ENCODE data around the gene CDC25C.

The CDC25C gene

DNA sequence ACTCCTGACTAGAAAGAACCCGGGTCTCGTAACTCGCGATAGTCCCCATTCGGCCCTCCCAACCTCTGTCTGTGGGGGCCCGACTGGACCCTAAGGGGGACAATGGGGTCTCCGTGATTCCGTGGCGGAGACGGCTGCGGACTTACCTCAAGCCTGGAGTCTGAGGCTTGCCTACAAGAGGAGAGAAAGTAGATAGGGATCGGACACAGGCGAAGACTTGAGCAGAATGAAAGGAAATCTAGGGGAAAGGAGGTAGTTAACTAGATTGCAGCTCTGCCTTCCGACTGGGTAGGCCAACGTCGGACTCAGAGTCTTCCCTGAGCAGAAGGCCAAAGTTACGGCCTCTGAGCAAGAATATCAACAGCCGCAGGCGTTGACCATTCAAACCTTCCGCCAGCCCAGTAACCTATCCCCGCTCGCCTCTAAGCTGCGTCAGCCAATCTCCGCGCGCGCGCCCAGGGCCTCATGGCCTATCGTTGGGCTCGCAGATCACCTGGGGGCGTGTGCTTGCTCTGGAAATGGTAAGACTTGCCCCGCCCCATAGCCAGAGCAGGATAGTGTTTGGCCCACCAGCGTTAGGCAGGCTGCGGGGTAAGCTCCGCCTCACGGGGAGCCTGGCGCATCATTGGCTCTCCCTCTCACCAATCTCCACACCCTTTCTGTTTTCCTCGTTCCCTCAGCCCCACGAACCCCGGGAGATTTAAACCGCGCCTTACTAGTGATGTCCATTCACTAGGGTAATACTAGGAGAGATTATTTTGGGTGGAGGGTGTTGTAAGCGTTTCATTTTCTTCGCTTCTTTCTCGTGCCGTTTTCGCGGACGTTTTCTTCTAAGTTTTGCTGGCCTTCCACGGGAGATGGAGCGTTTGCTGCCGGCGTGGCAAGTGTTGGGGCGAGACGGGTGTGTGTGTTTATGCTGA is at the start of gene CDC25C:
TSS of gene CDC25C (minus strand) at position 356 of the 920 bp plus-strand sequence. CDS start 624 bp downstream, outside the sequence.
- Mint-ChIP-seq H3K4me3 (peak within 1 kb of the TSS; percentile 86 to 93), H3K36me3 (no peaks in the 10 kb centered on the region), H3K4me1 (peaks cover 7 to 22% of the 10 kb centered on the region in 2 donors), H3K9me3 (no peaks in the 10 kb centered on the region), H3K27me3 (no peaks in the 10 kb centered on the region), H3K27ac (peak within 1 kb of the TSS; percentile 63)
- peak; percentile 96 for DNase-seq
- ATAC-seq (replicated peaks) = peak; percentile 100

DNA sequence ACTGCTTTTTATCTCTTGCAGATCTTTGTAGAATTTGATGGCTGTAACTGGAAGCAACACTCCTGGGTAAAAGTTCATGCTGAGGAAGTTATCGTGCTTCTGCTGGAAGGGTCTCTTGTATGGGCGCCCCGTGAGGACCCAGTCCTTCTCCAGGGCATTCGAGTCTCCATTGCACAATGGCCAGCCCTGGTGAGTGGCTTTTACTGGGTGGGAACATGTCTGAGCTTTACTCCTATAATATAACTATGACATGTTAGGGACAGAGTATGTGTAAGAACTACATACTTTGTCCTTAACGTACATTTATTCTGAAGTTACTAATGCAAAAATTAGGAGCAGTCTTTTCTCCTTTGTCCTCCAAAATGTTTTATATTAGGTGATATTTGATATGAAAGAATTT is 41.0 kb upstream of the CDC25C start:
- Mint-ChIP-seq H3K36me3 (peaks cover 20 to 25% of the 10 kb centered on the region in 2 donors), H3K27ac (no peak overlapping the region), H3K4me3 (no peak overlapping the region), H3K4me1 (peaks cover 15 to 38% of the 10 kb centered on the region in 2 donors), H3K9me3 (no peaks in the 10 kb centered on the region), H3K27me3 (no peaks in the 10 kb centered on the region)
- ATAC-seq (replicated peaks) = no peak
- no peak for DNase-seq

DNA sequence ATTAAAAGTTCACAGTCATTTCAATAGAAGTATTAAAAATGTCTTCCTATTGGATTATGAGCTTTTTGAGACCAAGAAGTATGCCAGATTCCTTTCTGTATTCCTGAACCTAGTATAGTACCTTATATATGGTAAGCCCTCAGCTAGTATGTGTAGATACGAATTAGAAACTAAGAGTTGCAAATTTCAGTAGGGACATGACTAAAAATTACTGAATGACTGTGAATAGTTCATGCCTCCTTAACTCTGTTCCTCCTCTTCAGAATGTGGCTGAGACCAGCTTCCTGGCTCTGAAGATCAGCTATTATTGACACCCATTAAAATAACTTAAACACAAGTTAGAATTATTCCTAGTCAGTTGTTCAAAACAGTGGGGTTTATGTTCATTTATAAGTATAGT is 40.6 kb upstream of the CDC25C start:
- Mint-ChIP-seq H3K9me3 (no peaks in the 10 kb centered on the region), H3K4me3 (no peak overlapping the region), H3K36me3 (peaks cover 16 to 20% of the 10 kb centered on the region in 2 donors), H3K27me3 (no peaks in the 10 kb centered on the region), H3K4me1 (peaks cover 15 to 38% of the 10 kb centered on the region in 2 donors), H3K27ac (no peak overlapping the region)
- ATAC-seq (replicated peaks) (peak; percentile 49 to 59), DNase-seq (no peak)

DNA sequence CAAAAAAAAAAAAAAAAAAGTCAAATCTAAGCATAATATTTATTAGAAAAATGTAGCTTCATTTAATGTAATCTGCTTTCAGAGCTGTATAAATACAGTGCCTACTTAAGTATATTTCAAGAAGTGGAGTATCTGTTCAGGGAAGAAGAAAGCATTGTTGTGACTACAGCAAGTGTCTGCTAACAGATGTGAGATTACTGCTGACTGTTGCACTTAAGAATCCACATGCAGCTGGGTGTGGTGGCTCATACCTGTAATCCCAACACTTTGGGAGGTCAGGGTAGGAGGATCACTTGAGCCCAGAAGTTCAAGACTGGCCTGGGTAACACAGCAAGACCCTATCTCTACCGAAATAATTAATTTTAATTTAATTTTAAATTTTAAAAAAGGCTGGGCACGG is 39.9 kb upstream of the CDC25C start:
- no peak for DNase-seq
- Mint-ChIP-seq H3K27ac (no peak overlapping the region), H3K9me3 (no peaks in the 10 kb centered on the region), H3K27me3 (no peaks in the 10 kb centered on the region), H3K36me3 (peaks cover 12 to 15% of the 10 kb centered on the region in 2 donors), H3K4me3 (no peak overlapping the region), H3K4me1 (peaks cover 18 to 45% of the 10 kb centered on the region in 2 donors)
- ATAC-seq (replicated peaks) = no peak

DNA sequence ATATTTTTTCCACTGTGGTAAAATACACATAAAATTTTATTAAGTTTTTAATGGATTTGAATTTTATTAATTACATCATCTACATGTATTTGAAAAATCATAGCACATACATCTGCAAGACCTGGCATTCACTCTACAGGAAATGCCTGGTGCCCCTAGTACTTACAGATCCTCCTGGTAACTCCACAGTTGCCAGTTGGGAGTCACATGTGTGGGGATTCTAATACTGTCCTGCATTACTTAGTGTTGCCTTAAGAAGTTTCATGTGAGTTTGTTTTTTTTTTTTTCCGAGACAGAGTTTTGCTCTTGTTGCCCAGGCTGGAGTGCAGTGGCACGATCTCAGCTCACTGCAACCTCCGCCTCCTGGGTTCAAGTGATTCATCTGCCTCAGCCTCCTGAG is 38.9 kb upstream of the CDC25C start:
- Mint-ChIP-seq H3K9me3 (no peaks in the 10 kb centered on the region), H3K36me3 (peaks cover 10 to 17% of the 10 kb centered on the region in 2 donors), H3K27me3 (no peaks in the 10 kb centered on the region), H3K4me1 (peaks cover 20 to 51% of the 10 kb centered on the region in 2 donors), H3K4me3 (no peak overlapping the region), H3K27ac (no peak overlapping the region)
- ATAC-seq (replicated peaks) (no peak), DNase-seq (no peak)

DNA sequence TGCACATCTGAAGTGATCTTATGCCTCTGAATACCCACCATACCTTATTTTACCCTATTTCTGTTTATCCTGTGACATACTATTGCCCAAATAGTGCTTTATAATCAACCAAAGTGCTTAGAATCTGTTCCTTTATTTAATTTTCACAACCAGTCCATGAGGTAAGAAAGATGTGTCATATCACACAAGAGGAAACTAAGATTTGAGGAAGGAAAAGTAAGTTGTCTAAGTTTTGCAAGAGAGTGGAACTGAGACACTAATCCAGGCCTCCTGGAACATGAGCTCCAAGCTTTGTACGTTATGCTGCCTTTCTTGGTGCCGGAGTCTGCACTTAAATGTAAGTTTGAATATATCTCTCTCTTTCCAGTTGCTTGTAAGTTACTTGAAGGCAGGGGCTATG is 38.1 kb upstream of the CDC25C start:
- Mint-ChIP-seq H3K27ac (peak overlapping the region; percentile 67), H3K4me3 (peak overlapping the region in 1 of 2 donors; percentile 39), H3K9me3 (no peaks in the 10 kb centered on the region), H3K4me1 (peaks cover 20 to 51% of the 10 kb centered on the region in 2 donors), H3K27me3 (no peaks in the 10 kb centered on the region), H3K36me3 (peaks cover 10 to 17% of the 10 kb centered on the region in 2 donors)
- DNase-seq = no peak
- peak; percentile 92 to 93 for ATAC-seq (replicated peaks)

DNA sequence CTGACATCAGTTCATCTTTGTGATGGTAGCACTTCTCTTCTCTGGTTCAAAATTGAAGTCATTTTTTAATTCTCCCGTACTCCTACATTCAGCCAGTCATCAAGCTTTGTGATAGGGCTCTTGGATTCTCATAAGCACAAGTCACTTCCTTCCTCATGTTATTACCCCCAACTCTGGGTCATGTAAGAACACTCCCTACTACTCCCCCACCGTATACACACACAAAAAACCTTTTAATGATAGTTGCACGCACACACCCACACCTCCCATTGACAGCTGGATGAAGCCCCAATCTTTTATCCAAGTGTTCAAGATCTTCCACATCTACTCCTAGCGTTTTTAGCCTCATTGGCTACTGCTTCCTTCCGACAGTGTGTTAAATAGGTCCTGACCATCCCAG is 37.7 kb upstream of the CDC25C start:
- Mint-ChIP-seq H3K9me3 (no peaks in the 10 kb centered on the region), H3K36me3 (peaks cover 9 to 17% of the 10 kb centered on the region in 2 donors), H3K27me3 (no peaks in the 10 kb centered on the region), H3K4me1 (peaks cover 21 to 51% of the 10 kb centered on the region in 2 donors), H3K4me3 (peak overlapping the region in 1 of 2 donors; percentile 39), H3K27ac (peak overlapping the region; percentile 67)
- ATAC-seq (replicated peaks) (peak; percentile 11 to 53), DNase-seq (no peak)

DNA sequence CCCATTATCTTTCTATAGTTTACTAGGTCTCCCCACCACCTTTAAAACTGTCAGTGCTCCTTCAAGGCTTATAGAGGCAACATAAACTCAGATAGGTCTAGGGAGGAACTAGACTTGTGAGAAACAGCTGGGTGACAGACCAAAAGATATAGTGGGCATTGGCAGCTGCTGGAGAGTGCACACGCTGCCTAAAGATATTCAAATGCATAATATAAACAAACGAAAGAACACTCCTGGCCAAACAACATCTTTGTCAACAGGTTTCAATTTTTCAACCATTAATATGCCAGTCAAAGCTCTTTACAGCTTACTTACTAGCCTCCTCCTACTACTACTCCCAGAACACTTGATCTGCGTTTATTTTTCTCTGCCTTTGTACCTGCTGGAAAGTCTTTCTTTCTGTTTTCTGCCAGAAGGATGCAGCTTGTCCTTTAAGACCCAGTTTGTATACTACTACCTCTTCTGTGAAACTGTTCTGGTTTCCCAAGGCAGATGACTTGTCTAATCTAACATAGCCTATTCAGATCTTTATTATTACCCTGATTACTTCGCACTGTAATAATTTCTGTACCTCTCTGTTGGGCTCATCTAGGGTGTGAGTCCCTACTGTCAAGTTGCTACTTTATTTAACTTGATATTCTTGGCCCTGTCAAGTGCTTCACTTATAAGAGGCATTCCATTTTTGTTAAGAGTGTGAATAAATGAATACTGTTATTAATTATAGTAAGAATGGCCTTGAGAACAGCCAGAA is 35.2 kb upstream of the CDC25C start:
- DNase-seq (no peak), ATAC-seq (replicated peaks) (no peak)
- Mint-ChIP-seq H3K27me3 (no peaks in the 10 kb centered on the region), H3K4me3 (peak overlapping the region in 1 of 2 donors; percentile 22), H3K27ac (no peak overlapping the region), H3K9me3 (no peaks in the 10 kb centered on the region), H3K36me3 (peaks cover 2 to 13% of the 10 kb centered on the region in 2 donors), H3K4me1 (peaks cover 24 to 45% of the 10 kb centered on the region in 2 donors)

DNA sequence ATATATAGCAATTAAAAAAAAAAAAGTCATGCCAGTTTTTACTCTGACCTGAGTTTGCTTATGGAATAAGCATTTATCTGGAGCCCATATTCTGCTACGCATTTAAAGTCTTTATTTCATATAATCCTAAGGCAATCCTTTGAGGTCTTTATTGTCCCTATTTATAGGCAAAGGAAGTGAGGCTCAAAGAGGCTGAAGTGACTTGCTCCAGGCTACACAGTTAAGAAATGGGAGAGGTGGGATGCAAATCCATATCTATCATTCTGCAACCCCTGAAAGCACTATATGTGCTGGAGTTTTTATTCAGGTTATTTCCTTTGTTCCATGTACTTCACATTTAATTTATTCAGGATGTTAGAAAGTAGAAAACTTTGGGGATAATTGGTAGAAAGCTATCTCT is 33.0 kb upstream of the CDC25C start:
- Mint-ChIP-seq H3K36me3 (peaks cover 4 to 17% of the 10 kb centered on the region in 2 donors), H3K27ac (no peak overlapping the region), H3K27me3 (no peaks in the 10 kb centered on the region), H3K9me3 (no peaks in the 10 kb centered on the region), H3K4me3 (no peak overlapping the region), H3K4me1 (peaks cover 28 to 49% of the 10 kb centered on the region in 2 donors)
- no peak for ATAC-seq (replicated peaks)
- DNase-seq = no peak

DNA sequence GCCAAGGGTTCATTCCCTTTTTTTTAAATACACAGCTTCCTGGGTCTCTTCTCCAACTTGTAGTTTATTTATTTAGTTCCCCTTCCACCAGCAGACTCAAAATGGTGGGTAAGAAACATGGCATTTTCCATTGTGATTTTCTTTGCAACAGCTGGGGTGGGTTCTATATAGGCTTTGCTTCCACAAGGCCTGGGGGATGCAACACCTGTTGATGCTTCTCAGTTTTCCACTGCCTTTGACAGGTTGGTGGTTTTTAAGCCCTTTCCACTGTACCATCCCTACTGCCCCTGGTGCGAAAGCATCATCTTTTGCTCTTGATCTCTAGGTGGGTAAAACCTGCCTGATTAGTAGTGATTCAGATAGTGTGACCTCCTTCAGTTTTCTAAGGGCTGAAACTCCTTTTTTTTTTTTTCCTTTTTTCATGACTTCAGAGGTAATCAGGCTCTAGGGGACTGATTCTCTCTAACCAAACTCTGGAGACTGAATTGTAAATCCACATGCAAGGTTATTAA is 29.4 kb upstream of the CDC25C start:
- DNase-seq = no peak
- no peak for ATAC-seq (replicated peaks)
- Mint-ChIP-seq H3K27ac (peak overlapping the region; percentile 66), H3K4me1 (peaks cover 11 to 31% of the 10 kb centered on the region in 2 donors), H3K27me3 (no peaks in the 10 kb centered on the region), H3K36me3 (peaks cover 2 to 8% of the 10 kb centered on the region in 2 donors), H3K9me3 (no peaks in the 10 kb centered on the region), H3K4me3 (no peak overlapping the region)

DNA sequence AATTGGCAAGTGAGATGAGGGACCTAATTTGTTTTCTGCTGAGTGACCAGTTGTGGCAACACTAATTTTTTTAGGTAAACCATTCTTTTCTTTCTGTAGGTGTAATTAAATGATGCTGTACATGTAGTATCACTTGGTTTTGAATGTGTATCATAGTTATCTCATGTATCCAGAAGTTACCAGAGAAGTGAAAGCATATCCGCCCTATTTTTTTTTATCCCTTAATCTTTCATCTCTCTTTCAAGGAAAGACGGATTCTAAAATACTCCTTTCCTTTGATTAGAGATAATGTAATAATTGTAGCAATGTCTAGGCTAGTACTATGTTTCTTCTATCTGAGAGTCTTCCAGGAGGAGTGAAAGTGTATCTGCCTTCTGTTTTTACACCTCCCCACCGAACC is 28.0 kb upstream of the CDC25C start:
- no peak overlapping the region for H3K4me3 Mint-ChIP-seq
- peaks cover 2 to 6% of the 10 kb centered on the region in 2 donors for H3K36me3 Mint-ChIP-seq
- H3K4me1 Mint-ChIP-seq = peaks cover 22 to 43% of the 10 kb centered on the region in 2 donors
- no peaks in the 10 kb centered on the region for H3K27me3 Mint-ChIP-seq
- no peak for DNase-seq
- H3K27ac Mint-ChIP-seq = no peak overlapping the region
- ATAC-seq (replicated peaks) = no peak
- no peaks in the 10 kb centered on the region for H3K9me3 Mint-ChIP-seq

DNA sequence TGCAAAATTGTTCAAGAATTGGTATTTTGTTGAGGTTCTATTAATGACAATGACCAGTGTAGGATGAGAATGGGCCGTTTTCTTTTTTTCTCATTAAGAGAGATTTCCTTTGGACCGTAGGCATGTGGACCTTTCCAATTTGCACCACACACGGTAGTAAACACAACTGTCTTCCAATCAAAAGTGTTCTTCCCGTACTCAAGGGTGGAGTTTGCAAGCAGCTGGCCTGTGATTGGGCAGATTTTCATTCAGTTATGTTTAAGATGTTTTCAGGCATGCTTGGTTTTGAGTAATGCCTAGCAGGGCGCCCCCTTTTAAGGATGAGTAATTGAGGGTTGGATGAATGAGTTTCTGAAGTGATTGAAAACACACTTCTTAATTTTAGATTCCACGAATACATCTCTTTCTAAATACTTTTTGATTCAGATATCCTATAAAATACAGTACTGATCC is 23.3 kb upstream of the CDC25C start:
- DNase-seq (peak; percentile 33), ATAC-seq (replicated peaks) (peak; percentile 5 to 15)
- Mint-ChIP-seq H3K27me3 (no peaks in the 10 kb centered on the region), H3K36me3 (peaks cover 19 to 23% of the 10 kb centered on the region in 2 donors), H3K4me3 (peak overlapping the region; percentile 91 to 94), H3K4me1 (peaks cover 28 to 58% of the 10 kb centered on the region in 2 donors), H3K9me3 (peaks cover 7 to 10% of the 10 kb centered on the region in 2 donors), H3K27ac (peak overlapping the region; percentile 85)

DNA sequence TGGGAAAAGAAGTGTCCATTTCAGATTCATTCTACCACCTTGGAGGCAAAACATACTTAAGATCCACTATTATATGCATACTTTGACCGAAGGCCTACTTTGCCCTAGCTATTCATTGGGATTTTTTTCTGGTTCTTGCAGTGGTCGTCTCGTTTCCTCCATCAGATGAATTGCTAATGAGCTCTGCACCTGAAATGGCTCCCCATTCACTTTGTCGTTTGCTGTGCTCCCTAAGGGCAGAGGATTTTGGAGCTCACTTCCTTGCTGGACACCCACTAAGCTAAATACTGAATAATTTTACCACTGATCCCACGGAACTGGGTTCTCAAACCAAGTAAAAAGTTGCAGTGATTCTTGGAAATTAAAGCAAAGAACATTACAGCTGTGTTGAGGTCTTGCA is 22.8 kb upstream of the CDC25C start:
- Mint-ChIP-seq H3K27me3 (no peaks in the 10 kb centered on the region), H3K4me3 (peak overlapping the region; percentile 91 to 94), H3K9me3 (peaks cover 7 to 10% of the 10 kb centered on the region in 2 donors), H3K36me3 (peaks cover 22 to 25% of the 10 kb centered on the region in 2 donors), H3K27ac (peak overlapping the region; percentile 85), H3K4me1 (peaks cover 29 to 54% of the 10 kb centered on the region in 2 donors)
- DNase-seq = no peak
- ATAC-seq (replicated peaks) = no peak

DNA sequence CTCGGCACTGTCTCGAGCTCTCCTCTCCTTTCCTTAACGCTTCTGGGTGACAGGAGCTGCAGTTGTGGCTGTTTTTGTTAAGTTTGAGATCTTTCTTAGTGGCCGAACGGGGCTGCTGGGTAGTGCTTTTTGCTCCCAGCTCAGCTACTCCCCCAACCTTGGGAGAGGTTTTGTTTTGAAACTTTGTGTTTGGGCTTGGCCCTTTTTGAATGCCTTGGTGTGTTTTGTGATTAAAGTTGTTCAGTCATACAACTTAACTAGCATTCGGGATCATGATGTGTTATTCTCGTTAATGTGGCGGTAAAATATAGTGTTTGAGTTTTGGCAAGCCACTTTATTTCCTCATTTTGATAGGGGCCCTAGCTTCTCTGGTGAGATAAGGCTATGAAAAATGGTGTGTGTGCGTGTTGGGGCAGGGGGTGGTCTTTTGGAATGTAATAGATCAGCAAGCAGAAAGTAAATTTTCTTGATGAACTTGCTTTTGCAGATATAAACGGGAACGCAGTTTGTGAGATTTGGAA is 22.0 kb upstream of the CDC25C start:
- peaks cover 25 to 32% of the 10 kb centered on the region in 2 donors for H3K36me3 Mint-ChIP-seq
- no peaks in the 10 kb centered on the region for H3K27me3 Mint-ChIP-seq
- H3K4me3 Mint-ChIP-seq = peak overlapping the region; percentile 91 to 94
- no peak for ATAC-seq (replicated peaks)
- H3K9me3 Mint-ChIP-seq = peaks cover 7 to 10% of the 10 kb centered on the region in 2 donors
- H3K4me1 Mint-ChIP-seq = peaks cover 29 to 54% of the 10 kb centered on the region in 2 donors
- H3K27ac Mint-ChIP-seq = peak overlapping the region; percentile 96
- no peak for DNase-seq
